NCI-H146 treated with DMSO at 0.1 percent for 48 hours (cell line): ENCODE measurements around the gene SH3RF1.

ENCODE experiments used
- DNase-seq: peaks from one replicate; lab custom pipeline; 2025; ENCODE audit not compliant: unreplicated experiment; lab: John Stamatoyannopoulos, UW

Gene SH3RF1

DNA sequence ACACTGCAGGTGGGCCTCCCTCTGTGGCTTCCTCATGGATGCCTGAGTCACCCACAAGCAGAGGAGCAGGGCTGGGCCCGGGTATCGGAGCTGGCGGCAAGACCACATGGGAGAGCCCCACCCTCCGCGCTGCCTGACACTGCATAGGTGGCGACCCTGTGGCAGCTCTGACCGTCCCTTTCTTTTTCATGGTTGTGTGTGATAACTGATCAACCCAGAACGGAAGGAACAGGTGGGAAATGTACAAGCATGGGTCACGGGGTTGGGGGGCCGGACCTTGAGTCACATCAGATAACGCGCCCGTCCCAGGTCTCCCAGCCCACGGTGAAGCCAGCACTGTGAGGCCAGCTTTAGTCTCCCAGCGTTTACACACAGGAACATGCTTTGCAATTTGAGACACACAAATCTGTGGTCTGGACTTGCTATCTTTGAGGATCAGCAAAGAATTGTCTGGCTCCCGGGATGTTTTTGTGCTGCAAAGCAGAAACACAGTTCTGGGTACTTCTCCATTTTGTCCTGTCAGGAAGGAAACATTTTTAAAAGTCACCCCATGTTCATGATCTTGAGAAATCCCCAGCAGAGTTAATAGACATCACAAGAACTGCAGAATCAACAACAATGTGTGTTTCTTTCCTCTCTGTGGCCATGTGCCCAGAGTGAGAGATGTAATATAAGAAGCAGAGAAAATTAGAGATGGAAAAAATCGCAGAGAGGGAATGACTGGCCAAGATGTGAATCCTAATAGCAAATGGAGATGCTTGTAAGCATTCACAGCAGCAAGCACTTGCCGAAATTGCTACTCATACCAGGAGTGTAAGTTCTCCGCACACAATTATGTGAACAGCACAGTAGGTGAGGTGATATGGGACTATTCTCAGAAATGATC, 190.6 kb downstream of the SH3RF1 start:
- no peak for DNase-seq

DNA sequence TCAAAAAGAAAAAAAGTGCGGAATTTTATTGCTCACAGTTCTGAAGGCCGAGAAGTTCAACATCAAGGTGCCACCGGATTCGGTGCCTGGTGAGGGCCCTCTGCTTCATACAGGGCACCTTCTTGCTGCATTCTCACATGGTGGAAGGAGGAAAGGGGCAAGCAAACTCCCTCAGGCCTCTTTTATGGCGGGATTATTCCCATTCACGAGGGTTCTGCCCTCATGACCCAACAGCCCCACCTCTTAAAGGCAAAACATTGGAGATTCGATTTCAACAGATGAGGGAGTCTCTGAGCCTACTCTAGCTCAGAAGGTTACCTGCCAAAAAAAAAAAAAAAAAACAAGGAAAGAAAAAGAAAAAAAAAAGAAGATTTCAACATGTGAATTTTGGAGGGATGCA, 196.6 kb downstream of the SH3RF1 start:
- no peak for DNase-seq

- DNase-seq, result no peak
Measured at GRCh38 chr4:169071747-169072146, 199.0 kb downstream of the SH3RF1 start.

DNA sequence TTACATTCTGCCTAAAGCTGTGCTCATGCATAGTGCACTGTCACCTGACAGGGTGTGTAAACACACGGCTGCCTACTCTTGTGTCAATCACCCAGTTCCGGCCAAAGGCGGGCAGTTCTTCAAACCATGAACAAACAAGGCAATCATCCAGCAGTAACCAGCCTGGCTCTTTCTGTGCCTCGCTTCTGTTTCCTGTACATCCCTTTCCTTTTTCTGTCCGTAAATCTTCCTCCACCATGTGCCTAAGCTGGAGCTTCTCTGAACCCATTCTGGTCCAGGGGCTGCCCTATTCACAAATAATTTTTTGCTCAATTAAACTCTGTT, 199.9 kb downstream of the SH3RF1 start:
- DNase-seq, result peak; percentile 13

GRCh38 chr4:169070071-169070894, 200.5 kb downstream of the SH3RF1 start:
- peak; percentile 85 for DNase-seq

DNA sequence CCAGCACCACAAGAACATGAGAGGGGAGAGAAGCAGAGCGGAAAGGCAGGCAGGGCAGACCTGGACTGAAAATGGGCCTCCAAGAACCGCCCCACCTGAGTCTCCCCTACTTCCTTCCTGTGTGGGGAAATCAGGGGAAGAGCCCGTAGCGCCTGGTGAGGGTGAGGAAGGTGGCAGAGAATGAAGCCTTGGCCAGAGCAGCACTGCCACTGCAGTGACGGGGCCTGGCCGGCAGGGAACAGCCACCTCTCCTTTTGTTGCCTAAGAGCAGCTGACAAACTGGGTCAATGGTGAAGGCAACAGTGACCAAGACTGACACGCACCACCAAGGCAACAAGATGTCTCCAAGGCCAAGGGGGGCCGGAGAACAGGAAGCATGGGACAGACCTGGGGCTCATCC, 202.3 kb downstream of the SH3RF1 start:
- DNase-seq, result no peak

- DNase-seq, result no peak
Measured at GRCh38 chr4:169066934-169067333, 203.8 kb downstream of the SH3RF1 start.

DNA sequence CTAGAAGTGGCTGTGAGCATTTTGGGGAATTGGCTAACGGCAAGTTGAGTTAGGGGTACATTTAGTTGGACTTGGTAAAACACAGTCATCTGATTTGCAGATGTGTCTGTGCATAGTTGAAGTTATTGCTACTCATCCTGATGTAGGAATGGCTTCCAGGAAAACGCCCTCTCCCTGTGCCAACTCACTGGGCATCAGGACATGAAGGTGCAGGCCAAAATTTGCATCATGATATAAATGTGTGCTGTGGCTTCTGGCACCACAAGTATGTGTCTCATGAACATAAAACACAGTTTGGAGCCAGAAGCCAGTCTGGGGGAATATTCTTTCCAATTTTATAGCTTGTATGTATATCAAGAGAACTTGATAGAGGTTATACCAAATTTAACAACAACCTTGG, 206.5 kb downstream of the SH3RF1 start:
- DNase-seq, result no peak

DNA sequence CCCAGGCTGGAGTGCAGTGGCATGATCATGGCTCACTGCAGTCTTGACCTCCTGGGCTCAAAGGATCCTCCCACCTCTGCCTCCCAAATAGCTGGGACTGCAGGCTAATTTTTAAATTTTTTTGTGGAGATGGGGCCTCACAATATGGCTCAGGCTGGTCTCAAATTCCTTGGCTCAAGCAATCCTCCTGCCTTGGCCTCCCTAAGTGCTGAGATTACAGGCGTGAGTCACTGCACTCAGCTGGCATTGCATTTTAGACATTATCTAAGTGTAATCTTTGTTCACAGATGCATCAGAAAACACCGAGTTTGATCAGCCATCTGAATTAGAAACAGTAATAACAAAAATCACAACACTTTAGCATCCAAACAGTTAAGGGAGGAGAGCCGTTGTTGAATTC, 207.3 kb downstream of the SH3RF1 start:
- DNase-seq, result no peak

GRCh38 chr4:169062897-169063244, 207.9 kb downstream of the SH3RF1 start:
- no peak for DNase-seq

DNA sequence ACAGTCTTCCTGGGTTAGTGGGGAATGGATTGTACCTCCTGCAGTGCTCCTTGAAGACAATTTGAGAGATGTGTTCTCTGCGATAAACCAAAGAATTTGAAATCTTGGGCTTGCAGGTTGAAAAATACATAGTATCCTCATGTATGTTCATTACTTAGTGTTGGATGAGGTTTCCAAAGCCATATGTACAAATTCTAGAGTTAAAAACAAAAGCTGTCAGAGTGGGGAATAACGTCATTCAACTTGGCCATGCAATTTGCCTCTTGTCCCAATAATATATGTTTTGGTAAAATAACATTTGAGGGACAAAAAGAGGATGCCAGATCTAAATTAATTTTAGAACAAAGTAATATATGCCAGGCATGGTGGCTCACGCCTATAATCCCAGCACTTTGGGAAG, 209.4 kb downstream of the SH3RF1 start:
- DNase-seq, result no peak

DNA sequence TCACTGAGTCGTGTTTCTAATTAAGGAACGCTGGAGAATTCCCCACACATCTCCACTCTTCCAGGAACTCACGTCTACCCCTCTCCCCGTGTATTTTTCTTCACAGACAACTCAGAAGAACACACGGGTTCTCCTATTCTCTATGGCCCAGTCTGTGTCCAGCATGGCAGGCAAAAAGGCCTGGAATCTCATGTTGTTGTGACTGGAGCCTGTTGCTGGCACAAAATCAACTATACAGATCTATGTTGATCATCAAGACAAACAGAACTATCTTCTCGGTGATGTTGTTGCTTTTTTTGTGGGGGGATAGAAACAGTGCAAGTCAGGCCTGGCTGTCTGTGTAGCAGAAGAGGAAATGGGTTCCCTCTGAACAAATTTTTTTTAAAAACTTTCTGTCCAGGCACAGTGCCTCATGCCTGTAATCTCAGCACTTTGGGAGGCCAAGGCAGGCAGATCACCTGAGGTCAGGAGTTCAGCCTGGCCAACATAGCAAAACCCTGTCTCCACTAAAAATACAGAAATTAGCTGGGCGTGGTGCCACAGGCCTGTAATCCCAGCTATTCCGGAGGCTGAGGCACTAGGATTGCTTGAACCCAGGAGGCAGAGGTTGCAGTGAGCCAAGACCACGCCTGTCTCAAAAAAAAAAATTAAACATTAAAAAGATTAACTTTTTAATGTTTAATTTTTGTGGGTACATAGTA, 210.2 kb downstream of the SH3RF1 start:
- DNase-seq, result no peak

DNA sequence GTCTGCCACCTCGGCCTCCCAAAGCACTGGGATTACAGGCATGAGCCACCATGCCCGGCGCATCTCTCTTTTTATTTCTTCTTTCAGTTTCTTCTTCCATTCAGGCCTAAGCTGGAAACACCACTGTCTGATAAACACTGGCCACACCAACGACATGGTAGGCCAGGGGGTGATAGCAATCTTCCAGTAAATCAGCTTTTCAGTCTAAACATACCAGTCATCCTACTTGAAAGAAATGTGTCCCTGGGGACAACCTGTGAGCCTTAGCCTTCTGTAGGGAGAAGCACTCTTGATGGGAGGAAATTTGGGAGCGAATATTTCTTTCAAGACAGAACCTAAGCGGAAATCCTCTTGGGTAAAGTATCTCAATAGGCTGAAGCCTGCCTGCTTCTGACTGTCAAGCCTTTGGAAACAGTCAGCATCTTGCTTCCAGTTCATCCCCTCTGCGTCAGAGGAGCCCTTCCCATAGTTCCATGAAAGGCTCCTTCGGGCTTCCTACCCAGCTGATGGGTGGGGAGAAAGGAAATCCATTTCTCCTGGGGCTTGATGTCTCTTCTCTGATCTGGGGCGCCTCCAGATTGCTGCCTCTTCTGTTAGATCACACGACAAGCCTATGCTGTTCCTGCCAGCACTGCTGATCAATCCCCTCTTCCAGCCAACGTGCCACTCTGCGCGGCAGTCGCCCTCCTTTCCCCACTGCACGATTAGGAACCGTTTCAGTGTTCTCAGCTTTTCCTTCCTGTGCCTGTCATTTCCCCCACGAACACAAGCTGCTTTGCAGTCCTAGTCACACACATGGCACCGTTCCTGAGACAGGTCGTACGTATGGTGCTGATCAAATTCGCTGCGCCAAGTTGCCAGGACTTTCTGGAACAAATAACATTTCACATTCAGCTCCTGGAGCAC, 211.2 kb downstream of the SH3RF1 start:
- no peak for DNase-seq

DNA sequence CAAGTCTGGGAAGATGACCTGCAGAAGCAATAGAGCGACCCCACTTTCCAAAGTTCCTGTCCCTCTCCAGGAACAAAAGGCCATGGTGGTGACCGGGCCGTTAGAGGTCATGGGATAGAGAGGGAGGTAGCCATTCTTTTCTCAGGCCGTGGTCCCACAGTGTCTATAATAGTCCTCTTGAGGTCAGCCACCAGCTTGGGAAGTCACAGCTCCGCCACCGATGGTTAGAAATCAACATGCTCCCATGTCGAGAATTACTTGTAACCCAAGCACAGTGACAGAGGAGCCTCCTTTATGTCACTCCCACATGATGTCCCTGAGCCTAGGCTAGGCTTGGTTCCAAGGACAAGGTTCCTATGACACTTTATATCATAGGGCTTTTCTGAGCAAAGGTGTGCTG, 212.4 kb downstream of the SH3RF1 start:
- no peak for DNase-seq

GRCh38 chr4:169054879-169055278, 215.9 kb downstream of the SH3RF1 start:
- DNase-seq, result no peak

- no peak for DNase-seq
Measured at GRCh38 chr4:169052594-169052945, 218.2 kb downstream of the SH3RF1 start.

DNA sequence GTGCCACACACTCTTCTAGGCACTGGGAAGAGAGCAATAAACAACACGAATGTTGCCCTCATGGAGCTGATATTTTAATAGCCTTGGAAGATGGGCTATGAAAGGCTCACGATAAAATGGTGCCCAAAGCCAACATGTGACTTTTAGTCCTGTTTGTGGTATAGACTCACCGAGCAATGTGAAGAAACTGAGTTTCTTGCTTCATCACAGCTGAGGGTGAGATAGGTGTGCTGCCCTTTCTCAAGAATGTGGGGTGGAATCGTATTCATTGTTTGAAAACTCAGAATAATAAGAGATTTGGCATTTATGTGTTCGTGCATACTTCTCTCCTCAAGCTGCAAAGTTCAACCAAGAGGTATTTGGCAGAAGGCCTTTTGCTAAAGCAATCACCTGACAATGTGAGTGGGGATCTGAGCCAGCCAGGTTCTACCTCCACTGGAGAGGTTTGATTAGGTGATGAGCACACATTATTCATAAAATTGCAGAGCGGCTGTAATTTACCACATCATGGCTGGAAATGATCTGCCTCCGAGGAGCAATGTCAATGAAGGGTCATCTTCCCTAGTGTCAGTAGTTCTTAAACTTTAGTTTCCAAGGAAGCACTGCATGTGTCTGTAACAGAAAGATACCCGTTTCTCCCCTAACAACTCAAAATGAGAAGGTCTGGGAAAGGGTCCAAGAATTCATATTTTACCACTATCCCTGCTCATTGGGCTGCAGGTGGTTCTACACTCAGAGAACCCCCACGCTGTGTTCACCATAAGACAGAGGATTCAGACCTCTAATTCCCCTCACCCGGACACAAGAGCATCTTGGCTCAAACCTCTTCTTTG, 218.8 kb downstream of the SH3RF1 start:
- no peak for DNase-seq

- DNase-seq, result no peak
Measured at GRCh38 chr4:169050881-169051760, 219.6 kb downstream of the SH3RF1 start.

- DNase-seq, result no peak
Measured at GRCh38 chr4:169050284-169050683, 220.5 kb downstream of the SH3RF1 start.
